Coronary artery (tissue), 2 donors: ENCODE data around the gene GLIPR1L1.

Experiments used
- DNase-seq: peaks from one replicate; pipeline ENCODE4 v3.0.0-alpha.2; 2017; ENCODE audit warnings: low spot score
- H3K27ac ChIP-seq, 2 donors: fragments of 200-600 bp; sonication (generic); one replicate each; pipeline ENCODE4 v1.5.1; 2016 to 2019
- H3K4me3 ChIP-seq: fragments of 200-600 bp; sonication (generic); 2 replicates; pipeline ENCODE4 v1.5.1; 2016; ENCODE audit warnings: mild to moderate bottlenecking, moderate library complexity
- TF ChIP-seq, protein P1 (sequence below): fragments of 200-600 bp; sonication (generic); IDR thresholded peaks from one replicate; pipeline ENCODE4 v1.5.1; 2019; ENCODE audit warnings: antibody characterized with exemption

The GLIPR1L1 gene

DNA sequence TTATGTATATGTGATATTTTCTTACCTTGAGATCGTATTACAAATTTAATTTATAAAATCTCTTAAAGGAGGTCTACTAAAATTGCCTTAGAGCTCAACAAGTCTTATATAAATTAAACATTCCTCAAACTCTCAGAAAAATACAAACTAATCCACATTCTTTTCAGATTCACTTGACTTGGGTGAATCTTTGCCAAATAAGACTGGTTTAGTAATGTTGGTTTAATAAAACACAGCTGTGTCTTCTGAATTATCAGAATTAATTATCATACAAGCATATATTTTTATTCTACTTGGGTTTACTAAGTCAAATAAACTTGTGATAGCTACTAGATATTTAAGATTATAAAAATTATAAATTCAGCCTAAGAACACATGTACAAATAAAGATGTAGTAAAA, 69.8 kb downstream of the GLIPR1L1 start:
- TF ChIP-seq, protein P1, sequence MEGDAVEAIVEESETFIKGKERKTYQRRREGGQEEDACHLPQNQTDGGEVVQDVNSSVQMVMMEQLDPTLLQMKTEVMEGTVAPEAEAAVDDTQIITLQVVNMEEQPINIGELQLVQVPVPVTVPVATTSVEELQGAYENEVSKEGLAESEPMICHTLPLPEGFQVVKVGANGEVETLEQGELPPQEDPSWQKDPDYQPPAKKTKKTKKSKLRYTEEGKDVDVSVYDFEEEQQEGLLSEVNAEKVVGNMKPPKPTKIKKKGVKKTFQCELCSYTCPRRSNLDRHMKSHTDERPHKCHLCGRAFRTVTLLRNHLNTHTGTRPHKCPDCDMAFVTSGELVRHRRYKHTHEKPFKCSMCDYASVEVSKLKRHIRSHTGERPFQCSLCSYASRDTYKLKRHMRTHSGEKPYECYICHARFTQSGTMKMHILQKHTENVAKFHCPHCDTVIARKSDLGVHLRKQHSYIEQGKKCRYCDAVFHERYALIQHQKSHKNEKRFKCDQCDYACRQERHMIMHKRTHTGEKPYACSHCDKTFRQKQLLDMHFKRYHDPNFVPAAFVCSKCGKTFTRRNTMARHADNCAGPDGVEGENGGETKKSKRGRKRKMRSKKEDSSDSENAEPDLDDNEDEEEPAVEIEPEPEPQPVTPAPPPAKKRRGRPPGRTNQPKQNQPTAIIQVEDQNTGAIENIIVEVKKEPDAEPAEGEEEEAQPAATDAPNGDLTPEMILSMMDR, result no peak
- Histone ChIP-seq H3K4me3 (no peak overlapping the region), H3K27ac (no peak overlapping the region)
- no peak for DNase-seq

DNA sequence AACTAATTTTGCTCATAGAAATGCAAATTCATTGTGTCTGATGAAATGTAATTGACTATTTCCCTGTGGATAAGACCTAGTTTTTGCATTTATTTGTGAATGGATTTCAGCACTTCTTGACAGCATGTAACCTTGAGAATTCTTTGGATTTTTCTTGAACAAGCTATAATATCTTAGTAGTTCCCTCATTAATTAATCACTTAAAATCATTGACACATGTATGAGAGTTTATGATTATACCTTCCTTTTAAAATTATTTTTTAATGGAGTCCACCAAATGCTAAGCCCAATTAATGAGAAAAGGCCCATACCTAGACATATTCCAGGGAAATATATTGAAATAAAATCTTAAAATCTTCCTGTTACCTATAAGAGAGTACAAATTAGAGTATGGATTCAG, 73.2 kb downstream of the GLIPR1L1 start:
- DNase-seq, result no peak
- TF ChIP-seq, protein P1, result no peak
- Histone ChIP-seq H3K4me3 (no peak overlapping the region), H3K27ac (no peak overlapping the region)

DNA sequence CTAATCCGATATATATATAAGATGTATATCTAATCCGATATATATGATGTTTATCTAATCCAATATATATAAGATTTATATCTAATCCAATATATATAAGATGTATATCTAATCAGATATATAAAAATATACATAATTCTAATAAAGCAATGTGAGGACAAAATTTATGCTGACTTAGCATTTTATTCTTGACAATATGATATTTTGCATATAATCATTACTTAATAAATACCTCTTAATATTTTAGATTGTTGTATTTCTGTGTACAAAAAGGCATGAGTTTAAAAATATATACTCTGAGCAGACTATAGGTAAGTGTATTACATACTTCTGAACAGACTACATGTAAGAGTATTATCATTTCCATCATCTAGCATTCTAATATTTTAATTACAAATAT, 75.4 kb downstream of the GLIPR1L1 start:
- TF ChIP-seq, protein P1, result no peak
- no peak overlapping the region for H3K4me3 ChIP-seq
- H3K27ac ChIP-seq, result no peak overlapping the region
- no peak for DNase-seq

DNA sequence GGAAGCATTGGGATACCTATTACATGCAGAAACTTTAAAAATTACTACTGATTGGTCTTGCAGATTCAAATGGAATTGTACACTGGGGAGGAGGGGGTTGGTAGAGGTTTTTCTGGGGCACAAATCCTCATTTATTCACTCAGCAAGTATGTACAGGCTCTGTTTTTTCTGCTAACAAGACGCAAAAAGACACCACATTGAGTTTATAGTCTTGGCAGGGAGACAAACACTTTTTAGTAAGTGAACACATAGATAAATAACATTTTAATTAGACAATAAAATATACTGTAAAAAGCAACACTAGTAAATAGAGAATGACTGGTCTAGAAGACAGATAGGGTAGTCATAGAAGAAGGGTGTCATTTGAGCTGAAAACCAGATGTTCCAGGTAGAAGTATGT, 80.2 kb downstream of the GLIPR1L1 start:
- H3K4me3 ChIP-seq, result no peak overlapping the region
- DNase-seq, result no peak
- TF ChIP-seq, protein P1, result no peak
- H3K27ac ChIP-seq, result no peak overlapping the region

DNA sequence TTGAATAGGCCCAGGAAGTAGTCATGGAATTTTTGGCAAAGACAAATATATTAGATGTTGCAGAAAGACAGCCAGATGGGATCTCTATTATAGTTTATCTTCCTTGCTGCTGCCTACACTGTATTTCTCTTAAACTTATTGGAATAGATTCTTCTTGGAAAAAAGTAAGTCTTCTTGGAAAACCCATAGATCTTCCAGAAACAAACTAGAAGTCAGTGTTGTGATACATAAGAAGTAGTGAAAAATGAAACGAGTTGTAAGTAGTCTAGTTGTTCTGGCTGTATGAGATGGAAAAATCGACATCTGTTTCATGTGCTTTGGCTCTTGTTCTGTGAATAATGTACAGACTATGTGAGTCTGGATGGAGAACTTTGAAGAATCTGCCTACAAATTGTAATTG, 85.4 kb downstream of the GLIPR1L1 start:
- TF ChIP-seq, protein P1, result no peak
- DNase-seq, result no peak
- Histone ChIP-seq H3K4me3 (no peak overlapping the region), H3K27ac (no peak overlapping the region)
